HG03442 (cell line): Measurements from ENCODE around the gene CAMK4.
"Not testable (repeated sequence)": the region's sequence is repeated elsewhere in the genome, so short reads cannot be mapped to it uniquely, and the experiment has no call there.

Experiments used
- ATAC-seq: cut with Tn5 transposase; IDR thresholded peaks from one replicate; pipeline ENCODE4 v1.9.1; 2021; ENCODE audit warnings: mild to moderate bottlenecking, moderate library complexity; ENCODE audit not compliant: unreplicated experiment

Gene CAMK4

GRCh38 chr5:111256128-111256527, 31.9 kb downstream of the CAMK4 start:
- ATAC-seq: no peak

- ATAC-seq: not testable (repeated sequence)
Measured at GRCh38 chr5:111257610-111258009, 33.4 kb downstream of the CAMK4 start.

- ATAC-seq: no peak
Measured at GRCh38 chr5:111259636-111260035, 35.5 kb downstream of the CAMK4 start.

GRCh38 chr5:111261610-111262009, 37.4 kb downstream of the CAMK4 start:
- no peak for ATAC-seq

GRCh38 chr5:111262153-111262552, 38.0 kb downstream of the CAMK4 start:
- no peak for ATAC-seq

- no peak for ATAC-seq
Measured at GRCh38 chr5:111262815-111263214, 38.6 kb downstream of the CAMK4 start.

- ATAC-seq: no peak
Measured at GRCh38 chr5:111266491-111266890, 42.3 kb downstream of the CAMK4 start.

GRCh38 chr5:111268300-111268699, 44.1 kb downstream of the CAMK4 start:
- no peak for ATAC-seq

GRCh38 chr5:111271885-111272284, 47.7 kb downstream of the CAMK4 start:
- ATAC-seq: no peak

- ATAC-seq: no peak
Measured at GRCh38 chr5:111277061-111277460, 52.9 kb downstream of the CAMK4 start.

- peak; percentile 98 for ATAC-seq
Measured at GRCh38 chr5:111278858-111279504, 54.8 kb downstream of the CAMK4 start.

- no peak for ATAC-seq
Measured at GRCh38 chr5:111280282-111280951, 56.2 kb downstream of the CAMK4 start.

GRCh38 chr5:111282798-111283197, 58.6 kb downstream of the CAMK4 start:
- no peak for ATAC-seq

GRCh38 chr5:111284825-111285224, 60.6 kb downstream of the CAMK4 start:
- ATAC-seq: no peak

- no peak for ATAC-seq
Measured at GRCh38 chr5:111294551-111294950, 70.4 kb downstream of the CAMK4 start.

GRCh38 chr5:111295649-111296048, 71.5 kb downstream of the CAMK4 start:
- ATAC-seq: no peak

- no peak for ATAC-seq
Measured at GRCh38 chr5:111296570-111296969, 72.4 kb downstream of the CAMK4 start.

GRCh38 chr5:111299067-111299481, 74.9 kb downstream of the CAMK4 start:
- no peak for ATAC-seq

- ATAC-seq: no peak
Measured at GRCh38 chr5:111299831-111300432, 75.7 kb downstream of the CAMK4 start.

GRCh38 chr5:111301264-111301663, 77.1 kb downstream of the CAMK4 start:
- ATAC-seq: no peak

GRCh38 chr5:111302043-111302442, 77.9 kb downstream of the CAMK4 start:
- not testable (repeated sequence) for ATAC-seq

GRCh38 chr5:111308951-111309350, 84.8 kb downstream of the CAMK4 start:
- no peak for ATAC-seq
